ENCODE data around the gene MARK1. TPM values are rescaled to one million over a fixed set of nuclear protein-coding genes. Genes with fewer than 3 reads are reported as not detected.

MARK1 gene
- total RNA-seq, 4 donors from 2014 or later = 2.2 to 5.3 (median 3.7) TPM

- peak overlapping the region; percentile 64 for H3K4me3 ChIP-seq (ENCODE audit: low read depth, poor library complexity, severe bottlenecking)
- intact Hi-C loops (cut with DNase I; ENCODE audit: low total_unique reads) = no loop called here
- DNase-seq (ENCODE audit: low spot score in 2 of 2) = peak; percentile 17 to 87
- 1% methylated on average over 29 to 45 of the region's 55 CpGs for WGBS, 2 donors
- no peak for TF ChIP-seq POLR2A (IDR thresholded peaks at IDR 0.05)
- TF ChIP-seq, protein P1, sequence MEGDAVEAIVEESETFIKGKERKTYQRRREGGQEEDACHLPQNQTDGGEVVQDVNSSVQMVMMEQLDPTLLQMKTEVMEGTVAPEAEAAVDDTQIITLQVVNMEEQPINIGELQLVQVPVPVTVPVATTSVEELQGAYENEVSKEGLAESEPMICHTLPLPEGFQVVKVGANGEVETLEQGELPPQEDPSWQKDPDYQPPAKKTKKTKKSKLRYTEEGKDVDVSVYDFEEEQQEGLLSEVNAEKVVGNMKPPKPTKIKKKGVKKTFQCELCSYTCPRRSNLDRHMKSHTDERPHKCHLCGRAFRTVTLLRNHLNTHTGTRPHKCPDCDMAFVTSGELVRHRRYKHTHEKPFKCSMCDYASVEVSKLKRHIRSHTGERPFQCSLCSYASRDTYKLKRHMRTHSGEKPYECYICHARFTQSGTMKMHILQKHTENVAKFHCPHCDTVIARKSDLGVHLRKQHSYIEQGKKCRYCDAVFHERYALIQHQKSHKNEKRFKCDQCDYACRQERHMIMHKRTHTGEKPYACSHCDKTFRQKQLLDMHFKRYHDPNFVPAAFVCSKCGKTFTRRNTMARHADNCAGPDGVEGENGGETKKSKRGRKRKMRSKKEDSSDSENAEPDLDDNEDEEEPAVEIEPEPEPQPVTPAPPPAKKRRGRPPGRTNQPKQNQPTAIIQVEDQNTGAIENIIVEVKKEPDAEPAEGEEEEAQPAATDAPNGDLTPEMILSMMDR (IDR thresholded peaks at IDR 0.05) = no peak
Measured at GRCh38 chr1:220528679-220529501, 954 bp downstream of the MARK1 start.

DNA sequence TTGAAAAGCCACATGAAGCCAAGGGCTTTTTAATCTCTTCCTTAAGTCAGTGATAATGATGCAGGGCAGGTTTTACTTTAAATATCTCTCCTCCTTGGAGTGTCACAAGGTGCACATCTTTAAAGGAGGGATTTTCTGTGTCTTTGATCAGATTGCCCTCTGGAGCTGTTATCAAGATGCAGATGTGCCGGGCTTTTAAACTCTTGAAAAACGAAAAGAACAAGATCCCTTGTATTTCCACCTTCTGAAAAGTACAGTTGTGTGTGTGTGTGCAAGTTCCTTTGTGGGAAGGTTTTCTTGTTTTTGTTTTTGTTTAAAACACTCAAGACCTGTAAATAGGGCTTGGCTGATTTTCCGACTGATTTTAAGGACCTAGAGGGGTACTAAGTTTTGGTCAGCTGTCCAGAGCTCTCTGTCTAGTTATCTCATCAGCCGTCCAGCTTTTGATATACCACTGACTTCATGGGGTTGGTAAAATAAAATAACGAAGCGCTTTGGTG lies 1.6 kb downstream of the MARK1 start:
- no peak for DNase-seq (ENCODE audit: low spot score in 2 of 2)
- WGBS, 2 donors = 35 to 36% methylated on average over 6 of the region's 6 CpGs
- TF ChIP-seq, protein P1 (IDR thresholded peaks at IDR 0.05) = no peak
- no peak for TF ChIP-seq POLR2A (IDR thresholded peaks at IDR 0.05)
- H3K4me3 ChIP-seq (ENCODE audit: low read depth, poor library complexity, severe bottlenecking) = no peak overlapping the region
- intact Hi-C loops (cut with DNase I; ENCODE audit: low total_unique reads) = no loop called here

DNA sequence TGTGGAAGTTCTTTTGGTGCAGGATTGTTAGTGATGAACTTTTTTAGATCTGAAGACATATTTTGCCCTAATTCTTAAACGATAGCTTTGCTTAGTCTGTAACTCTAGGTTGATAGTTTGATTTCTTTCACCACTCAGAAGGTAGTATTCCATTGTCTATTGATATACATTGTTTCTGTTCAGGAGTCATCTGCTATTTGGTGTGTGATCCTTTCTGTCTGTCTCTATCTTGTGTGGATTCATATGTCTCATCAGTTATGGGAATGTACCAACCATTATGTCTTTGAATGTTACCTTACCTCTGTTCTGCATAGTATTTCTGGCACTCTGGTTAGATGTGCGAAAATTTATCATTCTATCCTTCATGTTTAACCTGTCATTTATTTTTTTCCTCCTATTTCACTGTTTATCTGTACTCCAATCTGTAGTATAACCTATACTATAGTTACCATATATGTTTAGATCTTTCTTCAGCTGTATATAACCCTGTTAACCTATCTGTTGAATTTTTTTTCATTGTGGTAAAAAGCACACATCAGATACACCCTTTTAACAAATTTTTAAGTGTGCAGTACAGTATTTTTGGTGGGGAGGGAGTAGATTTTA lies 5.7 kb downstream of the MARK1 start:
- intact Hi-C loops (cut with DNase I; ENCODE audit: low total_unique reads) = no loop called here
- 92 to 93% methylated on average over 2 of the region's 2 CpGs for WGBS, 2 donors

GRCh38 chr1:220544901-220545303 lies 17.0 kb downstream of the MARK1 start:
- TF ChIP-seq POLR2A (IDR thresholded peaks at IDR 0.05) = no peak
- TF ChIP-seq, protein P1 (IDR thresholded peaks at IDR 0.05) = no peak
- no peak overlapping the region for H3K4me3 ChIP-seq (ENCODE audit: low read depth, poor library complexity, severe bottlenecking)
- 88 to 90% methylated on average over 3 of the region's 3 CpGs for WGBS, 2 donors
- no peak for DNase-seq (ENCODE audit: low spot score in 2 of 2)
- intact Hi-C loops (cut with DNase I; ENCODE audit: low total_unique reads) = no loop called here

More for the DNA sequence above, 5.7 kb downstream of the MARK1 start:
- no peak overlapping the region for H3K4me3 ChIP-seq (ENCODE audit: low read depth, poor library complexity, severe bottlenecking)
- no peak for TF ChIP-seq POLR2A (IDR thresholded peaks at IDR 0.05)
- TF ChIP-seq, protein P1 (IDR thresholded peaks at IDR 0.05) = no peak
- no peak for DNase-seq (ENCODE audit: low spot score in 2 of 2)

DNA sequence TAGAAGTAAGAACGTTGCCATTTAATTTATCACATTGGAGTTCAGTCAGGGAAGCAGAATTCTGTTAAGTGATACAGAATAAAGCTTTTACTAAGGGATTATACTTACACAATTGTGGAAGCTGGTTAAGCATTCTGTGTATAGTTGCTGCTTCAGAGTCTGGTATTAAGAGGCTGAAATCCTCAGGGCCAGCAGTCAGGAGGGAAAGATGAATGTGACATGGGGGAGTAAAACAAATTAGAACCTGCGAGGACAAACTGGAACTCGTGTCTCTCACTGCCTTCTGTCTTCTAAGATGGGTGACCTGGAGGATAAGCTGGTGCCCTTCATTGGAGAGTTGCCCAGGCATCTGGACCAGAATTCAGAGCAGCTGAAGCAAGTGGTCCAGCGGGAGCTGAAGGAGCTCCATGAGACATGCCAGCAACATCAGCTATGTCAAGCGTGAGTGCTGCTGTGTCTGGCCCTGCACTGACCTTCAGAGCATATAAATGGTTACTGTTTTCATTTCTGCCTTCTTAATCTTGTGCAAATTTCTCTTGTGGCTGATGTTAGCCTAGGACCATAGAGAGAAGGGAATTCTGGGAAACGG lies 23.0 kb downstream of the MARK1 start:
- no peak for TF ChIP-seq POLR2A (IDR thresholded peaks at IDR 0.05)
- TF ChIP-seq, protein P1 (IDR thresholded peaks at IDR 0.05) = no peak
- no peak overlapping the region for H3K4me3 ChIP-seq (ENCODE audit: low read depth, poor library complexity, severe bottlenecking)
- intact Hi-C loops (cut with DNase I; ENCODE audit: low total_unique reads) = no loop called here
- WGBS, 2 donors = 75 to 80% methylated on average over 6 of the region's 6 CpGs
- no peak for DNase-seq (ENCODE audit: low spot score in 2 of 2)
